Suppressor macrophage treated with lipopolysaccharide for 4 hours (primary cell): ENCODE results near the gene DOCK2.

ENCODE experiments used
- DNase-seq: peaks from one replicate; pipeline ENCODE4 v3.0.0-alpha.2; 2020

Gene DOCK2

GRCh38 chr5:169873642-169874041 is 236.6 kb downstream of the DOCK2 start:
- peak; percentile 63 for DNase-seq

GRCh38 chr5:169874621-169875020 is 237.5 kb downstream of the DOCK2 start:
- DNase-seq: peak; percentile 68

- DNase-seq: peak; percentile 82
Observed at GRCh38 chr5:169875091-169875728, 238.1 kb downstream of the DOCK2 start.

- no peak for DNase-seq
Observed at GRCh38 chr5:169875731-169876130, 238.7 kb downstream of the DOCK2 start.

- DNase-seq: peak; percentile 74
Observed at GRCh38 chr5:169876386-169876785, 239.3 kb downstream of the DOCK2 start.

- DNase-seq: peak; percentile 74
Observed at GRCh38 chr5:169880012-169880663, 243.1 kb downstream of the DOCK2 start.

- no peak for DNase-seq
Observed at GRCh38 chr5:169880785-169881184, 243.7 kb downstream of the DOCK2 start.

GRCh38 chr5:169881702-169882303 is 244.7 kb downstream of the DOCK2 start:
- peak; percentile 54 for DNase-seq

GRCh38 chr5:169886033-169886432 is 249.0 kb downstream of the DOCK2 start:
- no peak for DNase-seq

- DNase-seq: no peak
Observed at GRCh38 chr5:169886677-169887076, 249.6 kb downstream of the DOCK2 start.

- no peak for DNase-seq
Observed at GRCh38 chr5:169889572-169889971, 252.5 kb downstream of the DOCK2 start.

- no peak for DNase-seq
Observed at GRCh38 chr5:169893010-169893409, 255.9 kb downstream of the DOCK2 start.

GRCh38 chr5:169893571-169893970 is 256.5 kb downstream of the DOCK2 start:
- no peak for DNase-seq

GRCh38 chr5:169895926-169896325 is 258.9 kb downstream of the DOCK2 start:
- no peak for DNase-seq

- DNase-seq: no peak
Observed at GRCh38 chr5:169897481-169897880, 260.4 kb downstream of the DOCK2 start.

GRCh38 chr5:169901896-169902295 is 264.8 kb downstream of the DOCK2 start:
- no peak for DNase-seq

GRCh38 chr5:169904059-169904458 is 267.0 kb downstream of the DOCK2 start:
- no peak for DNase-seq

GRCh38 chr5:169904508-169904907 is 267.4 kb downstream of the DOCK2 start:
- no peak for DNase-seq

GRCh38 chr5:169905017-169905416 is 267.9 kb downstream of the DOCK2 start:
- no peak for DNase-seq

- no peak for DNase-seq
Observed at GRCh38 chr5:169906745-169907649, 269.9 kb downstream of the DOCK2 start.

GRCh38 chr5:169908864-169909263 is 271.8 kb downstream of the DOCK2 start:
- DNase-seq: no peak

- DNase-seq: no peak
Observed at GRCh38 chr5:169909945-169910344, 272.9 kb downstream of the DOCK2 start.

GRCh38 chr5:169910393-169910792 is 273.3 kb downstream of the DOCK2 start:
- DNase-seq: no peak
